Neural progenitor cell (in vitro differentiated cells): ENCODE data around the gene PTPRN2. TPM values are rescaled to one million over a fixed set of nuclear protein-coding genes. Genes with fewer than 3 reads are reported as not detected.

Source experiments
- DNase-seq: peaks from one replicate; pipeline ENCODE4 v3.0.0-alpha.2; 2016; ENCODE audit warnings: low spot score
- H2AFZ ChIP-seq: fragments of 200-600 bp; sonication (generic); replicated peaks from 2 replicates; pipeline ENCODE4 v1.6.1; 2016; ENCODE audit warnings: antibody characterized with exemption
- H3F3A ChIP-seq: fragments of 200-600 bp; sonication (generic); 2 replicates; pipeline ENCODE4 v1.6.1; 2016; ENCODE audit warnings: antibody characterized with exemption, low read depth
- H3K27ac ChIP-seq: fragments of 200-600 bp; sonication (generic); 2 replicates; pipeline ENCODE4 v1.5.1; 2016; ENCODE audit warnings: mild to moderate bottlenecking
- H3K27me3 ChIP-seq: fragments of 200-600 bp; sonication (generic); 2 replicates; pipeline ENCODE4 v1.6.1; 2016; ENCODE audit warnings: mild to moderate bottlenecking, moderate library complexity
- H3K36me3 ChIP-seq: fragments of 200-600 bp; sonication (generic); 2 replicates; pipeline ENCODE4 v1.5.1; 2016
- H3K4me1 ChIP-seq: fragments of 200-600 bp; sonication (generic); 2 replicates; pipeline ENCODE4 v1.6.1; 2016; ENCODE audit warnings: mixed run types
- H3K4me2 ChIP-seq: fragments of 200-600 bp; sonication (generic); 2 replicates; pipeline ENCODE4 v1.6.1; 2016
- H3K4me3 ChIP-seq: fragments of 200-600 bp; sonication (generic); 2 replicates; pipeline ENCODE4 v1.5.1; 2016
- H3K79me2 ChIP-seq: fragments of 200-600 bp; sonication (generic); 2 replicates; pipeline ENCODE4 v1.6.1; 2016; ENCODE audit warnings: low read depth
- H3K9ac ChIP-seq: fragments of 200-600 bp; sonication (generic); 2 replicates; pipeline ENCODE4 v1.6.1; 2016
- H3K9me3 ChIP-seq: fragments of 200-600 bp; sonication (generic); 2 replicates; pipeline ENCODE4 v1.5.1; 2016; ENCODE audit warnings: low read depth
- H4K20me1 ChIP-seq: fragments of 200-600 bp; sonication (generic); 2 replicates; pipeline ENCODE4 v1.6.1; 2016; ENCODE audit warnings: low read depth
- H3K27ac Mint-ChIP-seq: 3 replicates; pipeline ENCODE4 v1.8.0; 2021; ENCODE audit warnings: mixed read lengths
- H3K27me3 Mint-ChIP-seq: 2 replicates; pipeline ENCODE4 v1.8.0; 2022; ENCODE audit warnings: low read depth, mild to moderate bottlenecking, inconsistent platforms, moderate library complexity, mixed read lengths; ENCODE audit not compliant: insufficient read depth
- H3K36me3 Mint-ChIP-seq: 3 replicates; pipeline ENCODE4 v1.8.0; 2021; ENCODE audit warnings: mixed read lengths
- H3K4me1 Mint-ChIP-seq: 3 replicates; pipeline ENCODE4 v1.8.0; 2021; ENCODE audit warnings: mixed read lengths
- H3K4me3 Mint-ChIP-seq: 3 replicates; pipeline ENCODE4 v1.8.0; 2021; ENCODE audit warnings: mild to moderate bottlenecking, moderate library complexity, mixed read lengths
- H3K9me3 Mint-ChIP-seq: 3 replicates; pipeline ENCODE4 v1.8.0; 2020; ENCODE audit warnings: mixed read lengths
- CTCF ChIP-seq: fragments of 200-600 bp; sonication (generic); IDR thresholded peaks from 2 replicates; pipeline ENCODE4 v1.5.1; 2017; ENCODE audit warnings: antibody characterized with exemption, mild to moderate bottlenecking
- EZH2 ChIP-seq: fragments of 200-600 bp; sonication (generic); IDR thresholded peaks from 2 replicates; pipeline ENCODE4 v1.6.1; 2017; ENCODE audit warnings: antibody characterized with exemption, mild to moderate bottlenecking, moderate library complexity
- EZH2phosphoT487 ChIP-seq: fragments of 200-600 bp; sonication (generic); IDR thresholded peaks from 2 replicates; pipeline ENCODE4 v1.6.1; 2017; ENCODE audit warnings: antibody characterized with exemption
- total RNA-seq: library from RNA; depleted of rRNA; stranded (reverse); fragments of >200 nt; gene quantifications from 2 replicates; pipeline ENCODE4 v1.2.3, GENCODE V29; 2015; ENCODE audit warnings: low replicate concordance

The PTPRN2 gene
- total RNA-seq, 1 donor from 2014 or later, result 3.0 TPM

DNA sequence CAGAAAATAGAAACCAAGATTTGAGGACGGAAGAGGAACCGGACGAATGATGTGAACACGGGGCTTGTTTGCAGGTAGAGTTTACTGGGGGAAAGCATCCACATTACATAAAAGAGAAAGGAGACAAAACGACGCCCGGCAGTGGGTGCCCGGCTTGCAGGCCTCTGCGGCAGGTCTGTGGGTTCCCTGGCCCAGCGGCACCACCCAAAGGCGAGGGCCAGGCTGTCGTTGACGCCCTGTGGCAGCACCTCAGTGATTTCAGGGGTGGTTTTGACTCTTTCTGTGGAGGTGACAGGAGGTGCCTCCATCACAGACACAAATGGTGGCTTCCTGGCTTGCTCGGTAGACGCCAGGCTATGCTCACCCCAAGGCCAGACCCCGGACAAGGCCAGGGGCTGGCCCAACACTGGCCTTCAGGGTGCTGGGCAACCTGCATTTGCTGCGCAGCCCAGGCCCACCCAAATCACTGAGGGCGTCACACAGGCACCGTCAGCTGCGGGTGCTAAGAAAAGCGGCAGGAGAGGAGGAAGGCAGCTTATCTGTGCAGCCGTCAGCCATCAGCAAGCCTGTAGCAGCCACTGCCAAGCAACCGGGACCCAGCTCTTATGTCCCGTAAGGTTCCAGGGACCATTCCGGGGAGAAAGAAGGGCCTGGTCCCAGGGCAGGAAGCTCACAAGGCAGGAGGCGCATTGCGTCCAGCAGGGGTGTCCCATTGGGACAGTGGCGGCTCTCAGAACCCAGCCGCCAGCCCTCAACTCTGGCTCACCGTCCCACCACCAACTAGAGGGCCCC lies 230.3 kb downstream of the PTPRN2 start:
- no peaks in the 10 kb centered on the region for H3K79me2 ChIP-seq
- peaks cover 3% of the 10 kb centered on the region for H3K9me3 Mint-ChIP-seq
- H3K27ac ChIP-seq, result no peak overlapping the region
- no peaks in the 10 kb centered on the region for H4K20me1 ChIP-seq
- H3K4me3 Mint-ChIP-seq, result no peak overlapping the region
- no peak overlapping the region for H3K4me2 ChIP-seq
- H3K4me1 Mint-ChIP-seq, result peaks cover 13% of the 10 kb centered on the region
- H3K4me3 ChIP-seq, result no peak overlapping the region
- peaks cover 9% of the 10 kb centered on the region for H3K27me3 ChIP-seq
- no peaks in the 10 kb centered on the region for H3K36me3 Mint-ChIP-seq
- no peaks in the 10 kb centered on the region for H3K4me1 ChIP-seq
- TF ChIP-seq EZH2 (no peak), CTCF (no peak), EZH2phosphoT487 (no peak)
- peaks cover 21% of the 10 kb centered on the region for H3K27me3 Mint-ChIP-seq
- H3F3A ChIP-seq, result peaks cover 9% of the 10 kb centered on the region
- H3K9me3 ChIP-seq, result peaks cover 5% of the 10 kb centered on the region
- H3K27ac Mint-ChIP-seq, result no peak overlapping the region
- no peak overlapping the region for H3K9ac ChIP-seq
- H3K36me3 ChIP-seq, result no peaks in the 10 kb centered on the region
- no peak for DNase-seq
- H2AFZ ChIP-seq, result no peak overlapping the region

GRCh38 chr7:158356454-158356853 lies 231.2 kb downstream of the PTPRN2 start:
- peaks cover 18% of the 10 kb centered on the region for H3K27me3 ChIP-seq
- peaks cover 2% of the 10 kb centered on the region for H3K4me1 ChIP-seq
- no peak overlapping the region for H3K27ac ChIP-seq
- Mint-ChIP-seq H3K4me3 (no peak overlapping the region), H3K27me3 (peaks cover 21% of the 10 kb centered on the region), H3K27ac (no peak overlapping the region), H3K36me3 (no peaks in the 10 kb centered on the region), H3K4me1 (peaks cover 14% of the 10 kb centered on the region), H3K9me3 (peaks cover 3% of the 10 kb centered on the region)
- H3K9me3 ChIP-seq, result peaks cover 5% of the 10 kb centered on the region
- no peak overlapping the region for H3K4me2 ChIP-seq
- H2AFZ ChIP-seq, result no peak overlapping the region
- H3K36me3 ChIP-seq, result no peaks in the 10 kb centered on the region
- H4K20me1 ChIP-seq, result no peaks in the 10 kb centered on the region
- no peak for DNase-seq
- no peak for TF ChIP-seq EZH2phosphoT487
- TF ChIP-seq EZH2, result no peak
- TF ChIP-seq CTCF, result no peak
- H3F3A ChIP-seq, result peaks cover 10% of the 10 kb centered on the region
- no peak overlapping the region for H3K4me3 ChIP-seq
- H3K79me2 ChIP-seq, result no peaks in the 10 kb centered on the region
- no peak overlapping the region for H3K9ac ChIP-seq

DNA sequence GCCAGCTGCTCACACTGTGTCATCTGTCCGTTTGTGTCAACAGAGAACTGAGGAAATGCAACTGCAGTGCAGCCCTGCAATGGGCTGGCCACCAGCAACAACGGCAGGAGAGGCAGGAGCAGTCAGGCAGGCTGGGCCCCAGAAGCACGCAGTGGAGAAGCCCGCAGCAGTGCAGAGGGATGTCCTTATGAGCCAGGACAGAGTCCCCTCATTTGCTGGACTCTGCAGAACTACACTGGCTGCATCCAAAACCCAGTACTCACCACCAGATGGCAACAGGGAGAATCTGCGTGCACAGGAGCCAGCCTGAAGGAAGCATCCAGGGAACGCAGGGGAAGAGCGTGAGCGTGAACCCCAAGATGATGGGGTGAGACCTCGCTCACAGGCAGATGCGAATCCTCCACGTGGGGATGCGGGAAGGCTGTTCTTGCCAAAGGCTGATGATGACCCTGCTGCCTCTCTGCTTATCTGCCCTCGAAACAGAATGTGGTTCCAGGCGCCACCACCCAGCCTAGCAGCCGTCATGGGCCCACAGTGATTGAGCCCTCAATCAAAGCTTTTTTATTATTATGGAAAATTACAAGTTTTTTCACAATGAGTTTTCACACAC lies 232.1 kb downstream of the PTPRN2 start:
- DNase-seq, result peak; percentile 51
- Mint-ChIP-seq H3K27ac (no peak overlapping the region), H3K4me3 (no peak overlapping the region), H3K27me3 (peaks cover 30% of the 10 kb centered on the region), H3K4me1 (peaks cover 14% of the 10 kb centered on the region), H3K36me3 (no peaks in the 10 kb centered on the region), H3K9me3 (peaks cover 3% of the 10 kb centered on the region)
- Histone ChIP-seq H3K4me1 (peaks cover 10% of the 10 kb centered on the region), H3K9me3 (peaks cover 5% of the 10 kb centered on the region), H3K79me2 (no peaks in the 10 kb centered on the region), H3F3A (peaks cover 10% of the 10 kb centered on the region), H3K27ac (no peak overlapping the region), H3K36me3 (no peaks in the 10 kb centered on the region), H3K27me3 (peaks cover 27% of the 10 kb centered on the region), H3K4me3 (no peak overlapping the region), H4K20me1 (peaks cover 3% of the 10 kb centered on the region), H3K9ac (no peak overlapping the region), H3K4me2 (no peak overlapping the region), H2AFZ (no peak overlapping the region)
- peak; percentile 56 for TF ChIP-seq CTCF
- TF ChIP-seq EZH2, result no peak
